Activated CD4-positive, CD25-positive, alpha-beta regulatory T cell treated with anti-CD3 and anti-CD28 coated beads, Interleukin-2, amount 50 U/mL, for 24 hours (primary cell): ENCODE measurements around the gene RIC8B.
A peak's percentile ranks its signal among the peaks of the same experiment; 100 is the strongest.
"Not testable (repeated sequence)": the region's sequence is repeated elsewhere in the genome, so short reads cannot be mapped to it uniquely, and the experiment has no call there.

Experiments used
- ATAC-seq, 2 donors: fragments of 150-1000 bp; cut with Tn5 transposase; one replicate each; pipeline ENCODE4 v1.10.0; 2021; ENCODE audit warnings: mild to moderate bottlenecking in 1 of 2, moderate library complexity in 1 of 2

RIC8B gene, protein sequence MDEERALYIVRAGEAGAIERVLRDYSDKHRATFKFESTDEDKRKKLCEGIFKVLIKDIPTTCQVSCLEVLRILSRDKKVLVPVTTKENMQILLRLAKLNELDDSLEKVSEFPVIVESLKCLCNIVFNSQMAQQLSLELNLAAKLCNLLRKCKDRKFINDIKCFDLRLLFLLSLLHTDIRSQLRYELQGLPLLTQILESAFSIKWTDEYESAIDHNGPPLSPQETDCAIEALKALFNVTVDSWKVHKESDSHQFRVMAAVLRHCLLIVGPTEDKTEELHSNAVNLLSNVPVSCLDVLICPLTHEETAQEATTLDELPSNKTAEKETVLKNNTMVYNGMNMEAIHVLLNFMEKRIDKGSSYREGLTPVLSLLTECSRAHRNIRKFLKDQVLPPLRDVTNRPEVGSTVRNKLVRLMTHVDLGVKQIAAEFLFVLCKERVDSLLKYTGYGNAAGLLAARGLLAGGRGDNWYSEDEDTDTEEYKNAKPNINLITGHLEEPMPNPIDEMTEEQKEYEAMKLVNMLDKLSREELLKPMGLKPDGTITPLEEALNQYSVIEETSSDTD

DNA sequence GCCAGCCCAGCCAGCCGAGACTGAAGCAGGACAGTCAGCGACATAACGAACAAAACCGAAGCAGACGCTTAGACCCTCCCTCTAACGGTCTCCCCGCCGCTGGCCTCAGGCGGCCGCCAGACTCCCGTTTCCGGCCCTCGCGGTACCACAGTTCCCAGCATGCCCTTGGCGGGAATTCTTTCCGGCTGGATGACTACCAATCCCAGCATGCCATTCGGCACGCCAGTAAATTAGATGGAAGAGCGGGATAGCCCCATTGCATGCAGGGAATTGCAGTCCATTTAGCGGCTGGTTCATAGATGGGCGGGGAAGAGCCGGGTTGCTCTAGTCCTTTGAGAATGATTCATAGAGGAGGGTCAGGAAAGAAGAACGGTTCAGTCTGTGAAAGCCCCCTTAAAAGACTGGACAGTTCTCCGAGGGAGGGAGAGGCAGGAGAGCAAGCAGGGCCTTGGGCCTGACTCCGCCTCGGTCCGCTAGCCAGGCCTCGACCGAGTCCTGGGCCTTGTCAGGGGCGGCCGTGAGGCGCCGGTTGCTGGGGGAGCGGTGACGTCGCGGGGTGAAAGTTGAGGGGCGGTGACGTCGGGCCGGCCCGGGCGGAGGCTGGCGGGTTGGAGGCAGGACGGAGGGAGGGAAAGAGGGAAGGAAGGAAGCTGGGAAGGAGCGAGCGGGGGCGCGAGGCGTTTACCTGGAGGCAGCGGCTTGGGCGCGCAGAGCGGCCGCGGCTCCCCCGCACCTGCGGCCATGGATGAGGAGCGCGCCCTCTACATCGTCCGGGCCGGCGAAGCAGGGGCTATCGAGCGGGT lies at the start of gene RIC8B:
Gene RIC8B, plus strand, starts transcription at position 678 of the 803 bp plus-strand sequence. Its CDS starts 64 bp downstream, at position 742.
- ATAC-seq: peak; percentile 92 to 93

DNA sequence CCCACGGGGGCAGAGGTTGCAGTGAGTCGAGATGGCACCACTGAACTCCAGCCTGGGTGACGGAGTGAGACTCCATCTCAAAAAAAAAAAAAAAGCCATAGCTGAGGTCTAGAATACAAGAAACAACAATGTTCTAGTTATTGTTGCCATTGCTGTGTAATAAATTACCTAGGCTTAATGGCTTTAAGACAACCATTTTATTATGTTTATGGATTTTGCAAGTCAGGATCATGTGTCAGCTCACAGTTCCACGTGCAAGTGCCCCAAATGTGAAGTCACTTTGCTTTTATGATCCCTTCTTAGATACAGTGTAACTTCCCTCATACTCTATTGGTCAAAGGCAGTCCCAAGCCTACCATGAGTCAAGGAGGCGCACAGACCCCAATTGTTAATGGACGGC lies 49.5 kb upstream of the RIC8B start:
- ATAC-seq: no peak

DNA sequence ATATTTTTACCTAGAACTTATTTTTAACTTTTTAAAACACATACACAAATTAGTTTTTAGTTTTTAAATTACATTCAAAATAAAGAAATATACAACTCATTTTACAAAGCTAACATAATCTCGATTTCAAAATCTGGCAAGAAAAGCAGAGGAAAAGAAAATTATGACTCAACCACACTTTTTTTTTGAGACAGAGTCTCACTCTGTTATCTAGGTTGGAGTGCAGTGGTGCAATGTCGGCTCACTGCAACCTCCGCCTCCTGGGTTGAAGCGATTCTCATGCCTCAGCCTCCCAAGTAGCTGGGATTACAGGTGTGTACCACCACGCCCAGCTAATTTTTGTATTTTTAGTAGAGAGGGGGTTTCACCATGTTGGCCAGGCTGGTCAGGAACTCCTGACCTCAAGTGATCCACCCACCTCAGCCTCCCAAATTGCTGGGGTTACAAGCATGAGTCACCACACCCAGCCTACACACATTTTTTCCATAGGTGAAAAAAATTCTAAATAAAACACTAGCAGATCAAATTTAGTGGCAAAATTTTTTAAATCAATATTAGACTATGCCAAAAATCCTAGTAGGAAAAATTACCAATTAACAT lies 47.8 kb upstream of the RIC8B start:
- not testable (repeated sequence) for ATAC-seq

DNA sequence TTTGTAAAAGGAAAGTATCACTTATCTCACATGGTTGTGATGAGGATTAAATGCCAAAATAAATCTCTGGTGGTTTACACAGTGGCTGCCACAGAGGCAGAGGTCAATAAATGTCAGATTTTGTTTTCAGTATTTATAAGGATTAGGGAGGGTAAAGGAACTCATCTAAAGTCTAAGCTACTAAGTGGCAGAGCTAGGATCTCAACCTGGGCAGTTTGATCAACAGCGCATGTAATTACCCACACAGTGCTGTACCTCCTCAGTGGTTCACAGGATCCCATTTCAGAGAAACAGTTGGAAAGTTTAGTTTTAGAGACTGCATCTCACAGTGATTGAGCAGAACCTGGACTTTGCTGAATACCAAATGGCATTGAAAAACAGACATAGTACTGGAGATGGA lies 44.9 kb upstream of the RIC8B start:
- ATAC-seq: no peak

DNA sequence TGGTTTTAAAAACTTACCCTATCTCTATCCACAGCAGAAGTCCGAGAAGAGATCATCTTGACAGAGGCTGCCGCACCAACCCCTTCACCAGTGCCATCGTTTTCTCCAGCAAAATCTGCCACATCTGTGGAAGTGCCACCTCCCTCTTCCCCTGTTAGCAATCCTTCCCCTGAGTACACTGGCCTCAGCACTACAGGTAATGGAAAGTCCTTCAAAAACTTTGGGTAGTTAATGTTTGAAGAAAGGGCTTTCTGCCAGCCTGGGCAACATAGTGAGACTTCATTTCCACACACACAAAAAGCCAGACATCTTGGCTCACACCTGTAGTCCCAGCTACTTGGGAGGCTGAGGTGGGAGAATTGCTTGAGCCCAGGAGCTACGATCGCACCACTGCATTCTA lies 41.6 kb upstream of the RIC8B start:
- no peak for ATAC-seq

DNA sequence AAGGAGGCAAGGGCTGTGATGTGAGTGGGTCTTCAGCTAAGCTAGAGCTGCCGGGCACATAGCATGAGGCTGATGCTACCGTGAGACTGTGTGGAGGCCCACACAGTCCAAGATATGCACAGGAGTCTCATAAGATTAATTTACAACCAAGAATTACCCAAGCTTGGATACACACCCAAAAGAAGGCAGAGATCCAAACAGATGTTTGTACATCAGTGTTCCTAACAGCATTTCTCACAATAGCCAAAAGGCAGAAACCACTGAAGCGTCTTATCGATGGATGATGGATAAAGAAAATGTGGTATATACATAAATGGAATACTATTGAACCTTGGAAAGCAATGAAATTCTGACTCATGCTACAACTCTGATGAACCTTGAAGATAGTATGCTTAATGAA lies 40.8 kb upstream of the RIC8B start:
- ATAC-seq: no peak

DNA sequence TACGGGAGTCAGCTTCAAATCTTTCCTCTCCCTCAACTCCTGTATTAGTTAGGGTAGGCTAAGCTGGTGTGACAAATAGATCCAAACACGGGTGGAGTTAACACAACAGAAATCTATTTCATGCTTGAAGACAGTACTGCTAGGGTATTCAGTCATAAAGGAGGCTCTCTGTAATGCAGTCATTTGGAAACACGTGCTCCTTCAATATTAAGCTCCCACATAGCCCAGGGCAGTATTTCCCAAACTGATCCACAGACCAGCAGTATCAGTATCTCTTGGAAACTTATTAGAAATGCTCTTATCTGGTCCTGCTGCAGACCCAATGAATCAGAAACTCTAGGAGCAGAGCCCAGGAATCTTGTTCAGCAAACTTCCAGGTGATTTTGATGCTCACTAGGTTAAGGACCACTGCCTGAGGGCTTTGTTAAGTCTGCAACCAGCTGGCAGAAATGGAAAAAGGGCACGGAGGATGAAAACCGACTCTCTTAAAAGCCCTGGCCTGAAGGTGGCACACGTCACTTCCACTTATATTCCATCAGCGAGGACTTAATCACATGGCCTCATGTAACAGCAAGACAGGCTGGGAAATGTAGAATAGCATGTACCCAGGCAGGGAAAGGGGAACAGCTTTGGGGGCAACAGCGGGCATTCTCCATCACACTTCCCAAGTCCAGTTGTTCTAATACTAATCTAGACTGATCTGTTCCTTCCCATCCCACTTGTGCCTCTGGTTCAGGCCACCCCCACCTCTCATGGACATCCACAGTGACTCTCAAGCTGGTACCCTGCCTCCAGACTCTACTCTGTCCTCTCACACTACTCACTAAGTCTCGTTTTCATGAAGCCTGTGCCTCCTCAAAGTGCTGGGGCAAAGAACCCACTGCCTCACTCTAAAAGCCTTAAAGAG lies 38.2 kb upstream of the RIC8B start:
- no peak for ATAC-seq

DNA sequence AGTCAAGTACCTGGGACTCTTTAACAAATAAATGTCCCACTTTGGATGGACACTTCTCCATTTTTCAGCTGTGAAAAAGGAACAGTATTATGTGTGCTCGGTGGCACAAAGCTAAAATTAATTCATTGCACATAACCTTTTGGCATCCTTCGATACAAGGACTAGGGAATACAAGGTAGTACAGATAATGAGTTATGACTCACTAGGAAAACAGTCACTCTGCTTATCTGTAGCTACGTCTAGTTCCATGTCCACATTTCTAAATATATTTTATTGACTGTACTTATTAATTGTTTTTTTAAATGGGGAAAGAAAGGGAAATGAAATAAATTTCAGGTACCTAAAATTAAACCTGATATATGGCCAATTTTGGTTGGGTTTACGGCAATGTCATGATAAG lies 35.2 kb upstream of the RIC8B start:
- ATAC-seq: no peak

DNA sequence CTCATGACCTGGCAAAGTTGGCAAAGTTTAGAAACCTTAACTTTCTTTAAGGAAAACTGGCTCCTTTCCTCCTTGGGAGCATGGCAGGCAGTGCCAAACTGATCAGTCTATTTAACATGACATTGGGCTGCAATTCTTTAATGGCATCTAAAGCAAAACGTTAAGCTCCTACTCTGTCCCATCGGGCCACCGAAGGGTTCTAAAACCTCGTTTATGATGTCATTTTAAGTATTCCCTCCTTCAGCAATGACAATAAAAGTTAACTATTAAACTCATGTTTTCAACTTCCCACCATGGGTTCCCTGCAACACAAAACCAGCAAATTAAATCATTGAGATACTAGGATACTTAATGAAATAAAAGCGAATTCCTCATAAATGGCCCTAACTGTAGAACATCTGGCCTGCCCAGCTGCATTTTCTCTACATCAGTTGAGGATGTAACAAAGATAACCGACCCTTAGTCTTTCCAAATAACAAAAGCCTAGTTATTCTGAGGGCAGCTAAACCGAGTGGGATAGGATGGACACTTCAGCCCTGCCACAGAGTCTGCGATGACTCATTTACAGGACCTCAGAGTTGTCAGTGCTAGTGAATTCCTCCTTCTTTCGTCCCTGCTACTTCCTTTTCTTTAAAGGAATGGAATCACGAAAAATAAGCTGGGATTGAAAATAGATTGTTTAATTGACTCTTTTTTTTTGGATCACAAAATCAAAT lies 34.5 kb upstream of the RIC8B start:
- ATAC-seq: no peak

DNA sequence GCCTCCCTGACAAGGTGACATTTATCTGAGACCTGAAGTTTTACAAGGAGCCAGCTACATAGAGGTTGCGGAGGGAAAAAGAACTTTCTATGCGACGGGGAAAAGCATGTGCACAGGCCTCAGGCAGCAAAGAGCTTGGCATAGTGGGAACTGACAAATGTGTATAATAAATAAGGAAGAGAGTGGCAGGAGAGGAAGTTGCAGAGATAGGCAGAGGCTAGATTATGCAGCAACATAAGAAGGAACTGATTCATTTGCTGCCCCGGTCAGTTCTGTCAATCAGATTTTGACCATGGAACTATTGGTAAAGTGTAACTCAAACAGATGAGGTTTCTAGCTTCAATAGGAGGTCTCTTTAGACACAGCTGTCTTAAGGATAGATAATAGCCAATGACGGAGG lies 33.7 kb upstream of the RIC8B start:
- ATAC-seq: no peak

DNA sequence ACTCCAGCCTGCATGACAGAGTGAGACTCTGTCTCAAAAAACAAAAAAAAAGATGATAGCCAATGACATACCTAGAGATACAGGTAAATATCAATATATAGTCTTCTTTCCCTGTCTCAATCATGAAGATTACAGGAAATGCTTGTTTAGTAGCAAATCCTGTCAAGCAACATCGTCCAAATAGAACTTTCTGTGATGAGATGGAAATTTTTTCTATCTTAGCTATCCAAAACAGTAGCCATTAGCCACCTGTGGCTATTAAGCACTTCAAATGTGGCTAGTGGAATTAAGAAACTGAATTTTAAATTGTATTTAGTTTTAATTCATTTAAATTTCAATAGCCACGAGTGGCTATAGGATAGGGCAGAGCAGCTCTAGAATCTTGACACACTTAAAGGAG lies 33.2 kb upstream of the RIC8B start:
- ATAC-seq: no peak

DNA sequence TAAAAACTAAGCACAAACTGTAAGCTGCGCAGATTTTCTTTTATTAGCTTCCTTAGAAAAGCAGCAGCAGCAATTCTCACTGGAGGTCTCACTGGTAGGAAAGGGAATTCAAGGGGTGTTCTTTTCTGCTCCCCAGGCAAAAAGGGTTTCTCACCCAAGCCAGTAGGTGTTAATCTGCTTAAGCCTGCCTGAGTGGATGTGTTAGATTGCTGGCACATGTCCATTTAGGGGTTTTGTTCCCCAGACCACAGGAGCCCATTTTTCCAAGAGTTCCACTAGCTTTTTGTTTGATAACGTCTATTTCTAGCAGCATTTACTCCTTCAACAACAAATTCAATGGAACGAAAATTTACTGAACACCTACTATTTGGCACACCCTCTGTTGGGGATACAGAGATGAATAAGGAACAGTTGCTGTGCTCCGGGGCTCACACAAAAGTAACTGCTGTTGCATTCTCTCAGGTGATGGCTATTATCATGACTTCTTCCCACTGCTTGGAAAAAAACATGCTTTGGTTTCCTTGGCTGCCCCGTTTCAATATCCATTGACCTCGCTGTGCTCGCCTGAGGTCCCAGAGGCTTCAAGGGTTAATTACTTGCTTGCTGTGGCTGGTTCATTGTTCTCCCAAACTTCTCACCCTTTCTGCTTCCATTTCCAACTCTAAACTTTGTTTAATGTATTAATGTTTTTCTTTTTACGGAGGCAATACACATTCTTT lies 31.1 kb upstream of the RIC8B start:
- ATAC-seq: no peak

DNA sequence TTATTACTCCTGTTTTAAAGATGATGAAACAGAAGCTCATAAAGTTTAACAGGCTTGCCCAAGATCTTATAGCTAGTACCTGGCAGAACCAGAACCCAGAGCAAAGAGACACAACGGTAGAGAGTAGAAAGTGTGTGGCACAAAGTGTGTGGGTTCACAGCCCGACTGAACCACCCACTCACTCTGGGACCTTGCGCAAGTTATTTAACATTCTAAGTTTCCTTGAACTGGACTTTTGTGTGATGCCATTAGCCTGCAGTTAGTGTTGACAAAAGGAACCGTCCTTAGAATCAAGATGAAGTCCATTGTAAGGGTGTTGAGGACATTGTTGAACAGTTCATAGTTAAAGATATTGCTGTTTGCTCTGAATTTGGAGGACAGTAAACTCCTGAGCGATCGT lies 29.9 kb upstream of the RIC8B start:
- no peak for ATAC-seq

DNA sequence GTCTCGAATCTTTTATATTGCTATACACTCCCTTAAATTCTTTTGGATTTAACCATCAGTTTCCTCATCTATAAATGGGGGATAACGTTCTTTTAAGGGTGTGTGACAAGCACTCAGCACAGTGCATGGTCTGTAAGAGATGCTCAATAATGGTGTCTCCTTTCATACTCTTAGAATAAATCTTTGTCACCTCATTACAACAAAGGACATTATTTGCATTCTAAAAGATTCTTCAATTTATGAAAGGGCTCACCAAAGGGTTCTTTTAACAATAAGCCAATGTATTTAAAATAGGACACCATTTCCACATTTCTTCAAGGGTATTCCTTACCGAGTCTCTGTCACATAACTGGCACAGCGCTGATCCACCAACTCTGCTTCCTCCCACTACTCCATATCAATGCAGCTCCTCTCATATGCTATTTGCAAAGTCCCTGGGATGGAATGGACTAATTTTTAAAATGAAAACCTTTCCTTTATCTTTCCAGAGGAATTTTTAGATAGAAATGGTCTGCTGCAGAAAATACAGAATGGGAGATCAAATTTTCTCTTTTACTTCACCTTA lies 29.2 kb upstream of the RIC8B start:
- no peak for ATAC-seq

DNA sequence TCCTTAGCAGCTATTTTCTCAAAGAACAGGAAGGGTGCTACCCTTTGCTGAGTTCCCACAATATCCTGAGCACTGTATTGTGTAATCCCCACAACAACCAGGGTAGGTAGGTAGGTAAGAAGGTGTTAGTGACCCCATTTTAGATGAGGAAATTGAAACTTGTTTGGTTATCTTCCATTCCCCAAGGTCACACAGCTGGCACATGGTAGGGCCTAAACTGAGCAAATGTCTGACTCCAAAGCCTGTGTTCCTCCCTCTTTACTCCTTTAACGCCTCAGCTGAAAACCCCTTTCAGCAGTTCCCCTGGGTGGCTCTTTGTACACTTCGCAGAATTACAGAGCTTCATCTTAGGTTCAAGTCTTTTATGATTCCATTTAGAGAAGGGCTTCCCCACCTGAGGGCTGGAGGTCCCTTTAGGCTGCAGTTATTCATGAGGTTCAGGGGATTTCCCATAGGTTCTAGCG lies 26.5 kb upstream of the RIC8B start:
- peak; percentile 28 to 43 for ATAC-seq

DNA sequence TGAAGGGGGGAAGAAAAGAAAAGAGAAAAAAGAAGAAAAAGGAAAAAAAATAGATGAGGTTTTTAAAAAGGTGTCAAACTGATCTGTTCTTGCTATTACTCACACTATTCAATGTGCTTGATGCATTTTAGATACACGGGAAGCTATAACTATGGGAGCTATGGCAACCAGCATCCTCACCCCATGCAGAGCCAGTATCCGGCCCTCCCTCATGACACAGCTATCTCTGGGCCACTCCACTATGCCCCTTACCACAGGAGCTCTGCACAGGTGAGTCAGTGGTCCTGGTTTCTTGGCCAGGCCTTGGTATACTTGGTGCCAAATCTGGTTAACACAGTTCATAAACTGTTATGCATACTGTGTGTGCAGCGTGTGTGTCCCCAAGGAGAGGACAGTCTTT lies 24.0 kb upstream of the RIC8B start:
- ATAC-seq: no peak

DNA sequence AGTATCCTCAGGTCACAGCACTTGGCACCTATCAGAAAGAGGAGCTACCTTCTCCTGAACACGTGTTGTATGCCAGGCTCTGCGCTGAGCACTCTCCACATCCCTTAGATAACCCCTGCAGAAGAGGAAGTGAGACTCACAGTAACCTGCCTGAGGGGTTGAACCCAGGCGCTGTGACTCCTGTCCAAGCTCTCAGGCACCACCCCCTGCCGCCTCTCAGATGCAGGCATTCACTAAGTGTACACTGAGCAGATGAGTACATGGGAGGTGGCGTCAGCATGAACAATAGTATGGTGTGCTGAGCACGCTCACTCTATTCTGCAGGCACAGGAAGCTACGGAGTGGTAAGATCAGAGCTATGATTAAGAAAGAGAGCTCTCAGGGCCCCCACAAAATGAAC lies 21.0 kb upstream of the RIC8B start:
- peak; percentile 94 to 98 for ATAC-seq

DNA sequence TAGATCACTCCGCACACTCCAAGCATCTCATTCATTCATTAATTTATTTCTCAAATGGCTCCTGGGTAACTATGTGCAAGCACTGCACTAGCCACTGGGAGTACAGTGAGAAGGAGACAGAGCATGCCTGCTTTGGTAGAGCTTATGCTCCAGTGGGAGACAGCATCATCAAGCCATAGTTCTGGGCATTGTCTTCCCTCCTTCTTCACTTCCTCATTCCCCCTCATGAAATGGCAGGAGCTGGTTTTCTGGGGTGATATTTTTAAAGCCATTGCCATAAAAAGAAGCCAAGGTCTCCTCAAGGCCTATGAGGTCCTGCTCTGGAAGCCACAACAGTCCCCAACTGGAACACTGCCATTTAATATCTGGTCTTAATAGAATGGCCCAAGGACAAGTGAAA lies 20.2 kb upstream of the RIC8B start:
- no peak for ATAC-seq

DNA sequence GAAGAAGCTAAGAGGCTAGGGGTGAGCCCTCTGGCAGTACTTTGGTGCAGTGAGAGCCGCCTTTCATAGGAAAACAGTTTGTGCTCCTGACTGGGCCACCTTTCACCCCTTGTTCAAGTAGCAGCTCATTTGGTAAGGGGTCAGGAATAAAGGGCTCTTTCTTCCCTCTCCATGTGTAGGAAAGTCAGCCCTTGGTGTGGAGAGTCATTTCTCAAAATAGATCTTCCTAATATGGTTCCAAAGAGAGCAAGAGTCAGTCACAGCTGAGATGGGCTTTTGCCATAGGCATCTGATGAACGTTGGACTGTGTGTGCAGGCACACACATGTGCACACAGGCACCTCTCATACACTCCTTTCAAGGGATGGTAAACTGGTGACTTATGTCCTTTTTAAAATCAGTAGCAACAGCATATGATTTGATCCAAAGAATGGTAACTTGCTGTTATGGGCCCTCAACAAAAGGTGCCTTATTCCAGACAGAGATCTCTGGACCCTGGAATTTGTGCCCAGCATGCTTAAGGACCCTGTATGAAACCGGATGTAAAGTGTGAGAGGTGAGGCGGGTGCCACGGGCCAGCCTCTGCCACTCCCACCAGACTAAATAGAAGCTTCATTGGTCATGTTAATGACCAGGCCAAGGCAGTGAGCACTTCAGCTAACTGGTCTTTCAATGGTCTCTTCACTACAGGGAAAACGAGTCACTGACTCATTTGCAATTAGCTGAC lies 16.7 kb upstream of the RIC8B start:
- no peak for ATAC-seq
